Raji (cell line): ENCODE results near the gene RXRA.

Experiments
- POLR2A ChIP-seq: IDR thresholded peaks from 2 replicates; pipeline ENCODE4 v1.6.1; 2011; ENCODE audit warnings: low read depth, low read length, control low read depth; ENCODE audit not compliant: insufficient read depth

Gene RXRA

GRCh38 chr9:134379831-134380365 lies 53.6 kb downstream of the RXRA start:
- no peak for TF ChIP-seq POLR2A

- no peak for TF ChIP-seq POLR2A
Observed at GRCh38 chr9:134380542-134381271, 54.5 kb downstream of the RXRA start.

- no peak for TF ChIP-seq POLR2A
Observed at GRCh38 chr9:134381272-134381661, 55.0 kb downstream of the RXRA start.

GRCh38 chr9:134381671-134382516 lies 55.6 kb downstream of the RXRA start:
- no peak for TF ChIP-seq POLR2A

- no peak for TF ChIP-seq POLR2A
Observed at GRCh38 chr9:134382733-134383132, 56.5 kb downstream of the RXRA start.

- no peak for TF ChIP-seq POLR2A
Observed at GRCh38 chr9:134383148-134383547, 56.9 kb downstream of the RXRA start.

GRCh38 chr9:134384811-134385479 lies 58.7 kb downstream of the RXRA start:
- no peak for TF ChIP-seq POLR2A

- no peak for TF ChIP-seq POLR2A
Observed at GRCh38 chr9:134385915-134386314, 59.7 kb downstream of the RXRA start.

GRCh38 chr9:134386951-134387831 lies 60.9 kb downstream of the RXRA start:
- no peak for TF ChIP-seq POLR2A

- no peak for TF ChIP-seq POLR2A
Observed at GRCh38 chr9:134388289-134388808, 62.1 kb downstream of the RXRA start.

GRCh38 chr9:134388976-134389375 lies 62.7 kb downstream of the RXRA start:
- TF ChIP-seq POLR2A: no peak

- TF ChIP-seq POLR2A: no peak
Observed at GRCh38 chr9:134389642-134390041, 63.4 kb downstream of the RXRA start.

GRCh38 chr9:134390537-134390936 lies 64.3 kb downstream of the RXRA start:
- TF ChIP-seq POLR2A: no peak

GRCh38 chr9:134390947-134391318 lies 64.7 kb downstream of the RXRA start:
- no peak for TF ChIP-seq POLR2A
